ENCODE measurements around the gene TROAP.
"Not testable (repeated sequence)": the region's sequence is repeated elsewhere in the genome, so short reads cannot be mapped to it uniquely, and the experiment has no call there.

Gene TROAP, protein sequence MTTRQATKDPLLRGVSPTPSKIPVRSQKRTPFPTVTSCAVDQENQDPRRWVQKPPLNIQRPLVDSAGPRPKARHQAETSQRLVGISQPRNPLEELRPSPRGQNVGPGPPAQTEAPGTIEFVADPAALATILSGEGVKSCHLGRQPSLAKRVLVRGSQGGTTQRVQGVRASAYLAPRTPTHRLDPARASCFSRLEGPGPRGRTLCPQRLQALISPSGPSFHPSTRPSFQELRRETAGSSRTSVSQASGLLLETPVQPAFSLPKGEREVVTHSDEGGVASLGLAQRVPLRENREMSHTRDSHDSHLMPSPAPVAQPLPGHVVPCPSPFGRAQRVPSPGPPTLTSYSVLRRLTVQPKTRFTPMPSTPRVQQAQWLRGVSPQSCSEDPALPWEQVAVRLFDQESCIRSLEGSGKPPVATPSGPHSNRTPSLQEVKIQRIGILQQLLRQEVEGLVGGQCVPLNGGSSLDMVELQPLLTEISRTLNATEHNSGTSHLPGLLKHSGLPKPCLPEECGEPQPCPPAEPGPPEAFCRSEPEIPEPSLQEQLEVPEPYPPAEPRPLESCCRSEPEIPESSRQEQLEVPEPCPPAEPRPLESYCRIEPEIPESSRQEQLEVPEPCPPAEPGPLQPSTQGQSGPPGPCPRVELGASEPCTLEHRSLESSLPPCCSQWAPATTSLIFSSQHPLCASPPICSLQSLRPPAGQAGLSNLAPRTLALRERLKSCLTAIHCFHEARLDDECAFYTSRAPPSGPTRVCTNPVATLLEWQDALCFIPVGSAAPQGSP

DNA sequence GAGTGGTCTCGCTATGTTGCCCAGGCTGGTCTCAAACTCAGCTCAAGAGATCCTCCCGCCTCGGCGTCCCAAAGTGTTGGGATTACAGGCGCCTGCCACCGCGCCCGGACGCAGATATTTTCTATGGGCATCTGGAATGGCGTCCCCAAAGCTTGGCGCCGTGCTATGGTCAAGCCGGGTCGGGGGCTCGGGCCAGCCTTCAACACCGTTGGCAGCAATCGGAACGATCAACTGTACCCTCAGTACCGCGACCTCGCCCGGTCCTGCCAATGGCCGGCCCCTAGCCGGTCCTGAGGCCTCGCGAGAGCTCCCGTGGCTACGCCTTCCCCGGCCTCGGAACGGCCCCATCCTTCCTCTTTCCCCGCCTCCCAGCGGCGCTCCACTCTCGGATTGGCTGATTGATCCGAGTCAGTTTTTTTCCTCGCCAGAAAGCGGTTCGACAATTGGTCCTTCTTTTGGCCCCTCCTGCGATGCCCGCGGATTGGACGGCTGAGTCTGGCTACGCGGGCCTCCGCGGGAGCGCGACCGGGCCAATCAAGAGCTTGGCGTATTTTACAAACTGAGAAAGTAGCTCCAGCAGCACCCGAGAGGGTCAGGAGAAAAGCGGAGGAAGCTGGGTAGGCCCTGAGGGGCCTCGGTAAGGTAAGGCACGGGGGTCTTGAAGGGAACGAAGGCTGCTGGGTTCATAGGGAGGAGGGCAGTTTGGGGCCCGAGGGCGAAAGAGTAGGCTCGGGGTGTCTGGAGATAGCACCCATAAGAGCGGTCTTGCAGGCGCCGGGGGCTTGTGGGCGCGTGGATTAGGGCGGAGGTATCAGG is at the start of gene TROAP:
TSS of gene TROAP (plus strand) at position 548 of the 816 bp plus-strand sequence. CDS start 354 bp downstream, outside the sequence.
- DNase-seq (ENCODE audit: low read depth), result peak; percentile 96

GRCh38 chr12:49273726-49274395 is 49.2 kb upstream of the TROAP start:
- DNase-seq (ENCODE audit: low read depth), result no peak

- no peak for DNase-seq (ENCODE audit: low read depth)
Observed at GRCh38 chr12:49274396-49275069, 48.5 kb upstream of the TROAP start.

- DNase-seq (ENCODE audit: low read depth), result no peak
Observed at GRCh38 chr12:49276304-49277290, 46.5 kb upstream of the TROAP start.

DNA sequence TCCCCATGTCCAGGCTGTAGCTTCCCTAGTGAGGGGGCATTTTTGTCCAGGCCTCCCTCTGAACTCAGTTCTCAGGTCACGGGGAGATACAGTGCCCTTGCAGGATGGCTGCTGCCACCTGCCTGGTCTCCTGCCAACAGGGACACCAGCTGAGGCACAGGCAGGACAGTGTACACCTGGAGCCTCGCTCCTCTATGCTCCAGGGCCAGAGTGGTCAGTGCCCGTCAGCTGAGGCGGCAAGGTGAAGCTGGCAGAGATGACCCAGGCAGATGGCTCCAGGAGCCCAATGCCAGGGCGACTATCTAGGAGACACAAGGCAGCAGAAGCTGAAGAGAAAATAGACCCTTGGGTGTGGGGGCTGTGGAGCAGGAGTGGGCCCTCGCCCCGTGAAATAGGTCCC is 45.6 kb upstream of the TROAP start:
- no peak for DNase-seq (ENCODE audit: low read depth)

- no peak for DNase-seq (ENCODE audit: low read depth)
Observed at GRCh38 chr12:49279706-49280159, 43.3 kb upstream of the TROAP start.

- DNase-seq (ENCODE audit: low read depth), result not testable (repeated sequence)
Observed at GRCh38 chr12:49280545-49280944, 42.5 kb upstream of the TROAP start.

DNA sequence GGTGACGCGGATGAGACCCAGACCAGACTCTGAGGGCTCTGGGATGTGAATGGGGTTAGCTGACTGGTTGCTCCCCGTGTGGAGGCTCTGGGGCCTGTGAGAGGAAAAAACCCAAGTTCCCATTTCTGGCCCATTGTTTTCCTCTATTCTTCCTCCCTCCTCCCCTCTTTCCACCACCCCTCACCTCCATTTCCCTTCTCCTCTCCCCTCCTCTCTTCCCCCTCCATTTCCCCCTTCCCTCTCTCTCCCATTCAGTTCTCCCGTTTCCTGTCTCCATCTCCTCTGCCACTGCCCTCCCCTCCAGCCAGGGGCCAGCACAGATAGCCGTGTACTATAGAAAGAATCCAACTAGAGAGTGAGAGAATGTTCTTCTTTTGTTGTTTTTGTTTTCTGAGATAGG is 40.8 kb upstream of the TROAP start:
- DNase-seq (ENCODE audit: low read depth), result no peak

DNA sequence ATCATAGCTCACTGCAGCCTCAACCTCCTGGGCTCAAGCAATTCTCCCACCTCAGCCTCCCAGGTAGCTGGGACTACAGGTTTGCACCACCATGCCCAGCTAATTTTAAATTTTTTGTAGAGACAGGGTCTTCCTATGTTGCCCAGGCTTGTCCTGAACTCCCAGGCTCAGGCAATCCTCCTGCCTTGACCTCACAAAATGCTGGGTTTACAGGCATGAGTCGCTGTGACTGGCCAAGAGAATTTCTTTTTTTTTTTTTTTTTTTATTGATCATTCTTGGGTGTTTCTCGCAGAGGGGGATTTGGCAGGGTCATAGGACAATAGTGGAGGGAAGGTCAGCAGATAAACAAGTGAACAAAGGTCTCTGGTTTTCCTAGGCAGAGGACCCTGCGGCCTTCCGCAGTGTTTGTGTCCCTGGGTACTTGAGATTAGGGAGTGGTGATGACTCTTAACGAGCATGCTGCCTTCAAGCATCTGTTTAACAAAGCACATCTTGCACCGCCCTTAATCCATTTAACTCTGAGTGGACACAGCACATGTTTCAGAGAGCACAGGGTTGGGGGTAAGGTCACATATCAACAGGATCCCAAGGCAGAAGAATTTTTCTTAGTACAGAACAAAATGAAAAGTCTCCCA is 40.2 kb upstream of the TROAP start:
- DNase-seq (ENCODE audit: low read depth), result not testable (repeated sequence)

DNA sequence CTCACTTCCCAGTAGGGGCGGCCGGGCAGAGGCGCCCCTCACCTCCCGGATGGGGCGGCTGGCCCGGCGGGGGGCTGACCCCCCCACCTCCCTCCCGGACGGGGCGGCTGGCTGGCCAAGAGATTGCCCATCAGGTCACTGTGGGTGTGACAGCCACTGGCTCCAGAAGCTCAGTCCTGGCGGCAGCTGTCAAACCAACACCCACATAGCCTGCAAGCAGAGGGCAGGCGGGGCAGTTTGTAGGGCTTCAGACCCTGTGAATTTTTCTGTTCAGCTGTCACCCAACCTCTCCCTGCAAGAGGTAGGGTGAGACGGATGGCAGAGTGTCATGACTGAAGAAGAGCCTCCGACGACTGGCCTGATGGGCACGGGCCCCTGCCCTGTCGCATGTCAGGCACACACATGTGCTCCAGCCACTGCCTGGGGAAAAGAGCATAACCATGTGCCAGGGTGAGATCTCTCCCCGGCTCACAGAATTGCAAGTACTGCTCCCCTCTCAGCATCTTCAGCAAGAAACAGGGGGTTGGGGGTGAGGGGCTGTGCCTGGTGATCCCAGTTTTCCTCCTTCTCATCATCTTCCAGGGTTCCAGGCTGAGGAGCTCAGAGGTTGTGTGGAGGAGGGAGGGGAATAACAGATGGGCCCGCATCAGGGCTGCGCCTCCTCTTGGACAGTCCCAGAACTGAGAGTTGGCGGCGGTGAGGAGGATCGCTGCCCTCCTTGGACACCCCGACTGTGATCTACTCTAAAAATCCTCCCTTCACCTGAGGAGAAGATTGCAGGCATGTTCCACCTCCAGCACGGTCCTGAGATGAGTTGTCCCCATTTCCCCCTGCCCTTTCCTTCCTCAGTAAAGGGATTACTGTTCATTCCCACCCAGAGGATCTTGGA is 39.3 kb upstream of the TROAP start:
- no peak for DNase-seq (ENCODE audit: low read depth)

DNA sequence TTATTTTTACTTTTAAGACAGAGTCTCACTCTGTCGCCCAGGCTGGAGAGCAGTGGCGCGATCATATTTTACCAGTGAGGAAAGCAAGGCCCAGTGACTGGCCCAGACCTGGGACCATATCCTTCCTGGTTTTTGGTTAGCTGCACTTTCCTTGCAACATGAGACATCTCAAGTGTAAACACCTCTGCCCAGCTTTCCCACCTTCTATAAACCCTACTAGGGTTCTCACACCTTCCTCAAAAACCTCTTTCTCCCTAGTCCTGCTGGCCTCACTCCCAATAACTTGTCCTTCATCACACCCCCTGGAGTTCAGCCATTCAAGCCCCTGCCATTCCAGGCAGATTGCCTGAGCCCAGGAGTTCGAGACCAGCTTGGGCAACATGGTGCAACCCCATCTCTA is 38.4 kb upstream of the TROAP start:
- no peak for DNase-seq (ENCODE audit: low read depth)

DNA sequence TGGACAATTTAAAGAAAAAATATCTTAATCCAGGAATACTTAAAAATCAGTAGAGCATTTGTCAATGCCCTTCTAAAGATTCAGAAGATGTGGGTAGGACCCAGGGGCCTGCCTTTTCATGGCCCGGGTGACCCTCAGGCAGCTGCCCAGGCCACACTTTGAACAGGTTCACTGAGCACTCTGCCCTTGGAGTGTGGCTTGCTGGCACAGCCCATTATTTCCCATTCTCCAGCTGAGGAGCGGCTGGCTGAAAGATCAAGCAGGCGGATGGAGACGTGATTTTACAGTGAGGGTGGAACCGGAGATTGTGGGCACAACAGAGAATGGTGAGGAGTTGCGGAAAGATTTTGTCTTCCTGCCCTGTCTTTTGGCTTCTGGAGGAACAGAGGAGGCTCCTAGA is 35.2 kb upstream of the TROAP start:
- no peak for DNase-seq (ENCODE audit: low read depth)

DNA sequence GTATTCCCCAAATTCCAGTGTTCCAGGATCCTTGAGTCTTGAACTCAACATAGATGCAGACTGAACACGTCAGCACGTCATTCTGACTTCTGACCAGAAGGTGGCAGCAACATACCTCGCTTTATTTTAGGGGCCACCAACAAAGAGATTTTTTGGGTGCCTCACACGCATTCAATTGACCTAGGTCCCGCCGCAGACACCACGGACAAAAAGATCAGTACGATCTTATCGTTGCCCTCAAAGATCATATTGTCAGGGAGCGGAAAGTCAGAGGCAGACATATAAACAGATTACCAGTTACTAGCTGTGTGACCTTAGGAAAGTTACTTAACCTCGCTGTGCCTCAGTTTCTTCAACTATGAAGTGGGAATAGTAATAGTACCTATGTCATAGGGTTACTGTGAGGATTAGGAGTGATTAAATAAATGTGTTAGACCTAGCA is 34.6 kb upstream of the TROAP start:
- peak; percentile 58 for DNase-seq (ENCODE audit: low read depth)

GRCh38 chr12:49288922-49289555 is 34.0 kb upstream of the TROAP start:
- DNase-seq (ENCODE audit: low read depth), result no peak

DNA sequence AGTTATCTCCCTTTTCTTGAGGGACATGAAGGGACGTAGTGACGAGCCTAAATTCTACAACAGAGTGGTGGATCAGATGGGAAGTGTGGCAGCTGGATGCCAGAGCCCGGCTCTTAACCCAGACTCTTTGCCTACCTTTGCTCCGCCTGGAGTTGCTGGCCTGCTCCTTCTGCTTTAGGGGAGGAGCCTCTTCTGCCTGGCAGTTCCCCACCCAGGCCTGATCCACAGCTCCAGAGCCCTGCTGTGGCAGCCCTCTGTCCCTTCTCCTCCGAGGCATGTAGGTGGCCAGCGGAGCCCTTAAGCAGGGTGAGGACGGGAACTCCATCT is 30.4 kb upstream of the TROAP start:
- no peak for DNase-seq (ENCODE audit: low read depth)

DNA sequence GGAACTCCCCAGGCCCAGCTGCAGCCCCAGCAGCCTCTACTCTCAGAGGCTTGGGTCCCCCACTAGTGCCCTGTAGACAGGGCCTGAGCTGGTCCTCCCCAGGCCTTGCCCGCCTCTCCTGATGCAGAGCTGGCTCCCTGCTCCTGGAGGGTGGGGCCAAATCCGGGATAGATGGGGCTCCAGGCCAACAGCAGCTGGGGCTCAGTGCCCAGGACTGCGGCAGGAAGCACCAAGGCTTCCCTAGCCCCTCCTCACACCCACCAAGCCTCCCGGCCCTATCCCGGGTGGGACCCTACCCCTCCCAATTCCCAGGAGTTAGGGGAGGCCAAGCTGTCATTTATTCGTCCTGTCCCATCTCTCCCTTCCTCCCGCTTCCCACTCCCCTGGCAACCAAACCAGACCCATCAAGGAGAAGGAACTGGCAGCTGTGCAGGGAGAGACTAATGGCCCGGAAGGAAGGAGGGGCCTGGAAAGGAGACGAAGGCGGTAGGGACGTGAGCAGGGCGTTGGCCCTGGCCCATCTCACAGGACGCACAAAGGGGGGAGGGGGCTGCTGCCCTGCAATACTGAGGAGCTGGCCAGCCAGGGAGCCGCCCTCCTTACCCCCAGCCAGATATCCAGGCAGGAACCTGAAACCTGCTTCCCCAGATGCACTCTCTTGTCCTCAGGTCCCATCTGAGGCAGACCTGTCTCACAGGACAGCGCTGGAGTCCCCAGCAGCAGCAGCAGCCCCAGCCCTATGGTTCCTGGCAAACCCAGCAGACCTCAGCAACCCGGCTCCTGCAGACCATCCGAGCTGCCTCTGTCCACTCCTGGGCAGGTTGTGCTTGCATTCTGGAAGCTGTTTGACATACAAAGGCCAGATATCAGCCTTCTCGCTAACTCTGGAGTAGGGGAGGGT is 29.7 kb upstream of the TROAP start:
- no peak for DNase-seq (ENCODE audit: low read depth)
